ENCODE data around the gene MYOG. TPM values are rescaled to one million over a fixed set of nuclear protein-coding genes. Genes with fewer than 3 reads are reported as not detected.

Gene MYOG
- total and polyA plus RNA-seq, 2 of the 4 experiments (the other 2 are of a cell fraction): not detected

- H2BK15ac ChIP-seq (ENCODE audit: low read depth, low read length): no peak overlapping the region
- ChIA-PET CTCF (no interaction called here), POLR2A (ENCODE audit: unreplicated experiment) (no interaction called here)
- no peaks in the 10 kb centered on the region for H3K9me3 ChIP-seq (ENCODE audit: control insufficient read depth, insufficient read depth, low read length)
- intact Hi-C loops (cut with micrococcal nuclease): no loop called here
- no peak overlapping the region for H3K4me3 ChIP-seq (ENCODE audit: insufficient read depth, low read depth, low read length)
- no peak overlapping the region for H3K14ac ChIP-seq (replicated peaks; ENCODE audit: low read depth, low read length)
- no peaks in the 10 kb centered on the region for H3K36me3 ChIP-seq (ENCODE audit: control insufficient read depth, insufficient read depth, low read length)
- H3K56ac ChIP-seq (ENCODE audit: extremely low read depth, insufficient read depth, low read length): no peak overlapping the region
- TF ChIP-seq, protein P1, sequence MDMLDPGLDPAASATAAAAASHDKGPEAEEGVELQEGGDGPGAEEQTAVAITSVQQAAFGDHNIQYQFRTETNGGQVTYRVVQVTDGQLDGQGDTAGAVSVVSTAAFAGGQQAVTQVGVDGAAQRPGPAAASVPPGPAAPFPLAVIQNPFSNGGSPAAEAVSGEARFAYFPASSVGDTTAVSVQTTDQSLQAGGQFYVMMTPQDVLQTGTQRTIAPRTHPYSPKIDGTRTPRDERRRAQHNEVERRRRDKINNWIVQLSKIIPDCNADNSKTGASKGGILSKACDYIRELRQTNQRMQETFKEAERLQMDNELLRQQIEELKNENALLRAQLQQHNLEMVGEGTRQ (IDR thresholded peaks at IDR 0.05; ENCODE audit: low read depth, low read length): no peak
- TF ChIP-seq CHD1 (IDR thresholded peaks at IDR 0.05; ENCODE audit: low read depth, low read length): no peak
- TF ChIP-seq POLR2A (IDR thresholded peaks at IDR 0.05; ENCODE audit: low read depth, low read length): no peak
- no peak for TF ChIP-seq CEBPB (IDR thresholded peaks at IDR 0.05; ENCODE audit: low read depth, low read length)
- no peak for TF ChIP-seq MAFK (IDR thresholded peaks at IDR 0.05; ENCODE audit: low read depth, low read length)
- no peak for TF ChIP-seq RFX5 (IDR thresholded peaks at IDR 0.05; ENCODE audit: low read depth, low read length)
- TF ChIP-seq MXI1 (IDR thresholded peaks at IDR 0.05; ENCODE audit: borderline replicate concordance, low read depth, low read length): no peak
- TF ChIP-seq RCOR1 (IDR thresholded peaks at IDR 0.05; ENCODE audit: insufficient replicate concordance, low read length): no peak
- no peak for TF ChIP-seq SMC3 (IDR thresholded peaks at IDR 0.05; ENCODE audit: low read depth, low read length)
- no peak for TF ChIP-seq CTCF (conservative IDR thresholded peaks at IDR 0.05; ENCODE audit: low read depth, low read length)
- TF ChIP-seq BHLHE40 (IDR thresholded peaks at IDR 0.05; ENCODE audit: low read depth, low read length): no peak
- no peak for TF ChIP-seq ELK1 (IDR thresholded peaks at IDR 0.05; ENCODE audit: borderline replicate concordance, low read depth, low read length)
- ATAC-seq (ENCODE audit: low read depth) (no peak), DNase-seq (no peak)
- dilution Hi-C loops (cut with HindIII; ENCODE audit: low sequenced_read_pairs, unreplicated experiment): no loop called here
- no peaks in the 10 kb centered on the region for H3K79me1 ChIP-seq (ENCODE audit: low read depth in 1 of 2, low read length in 2 of 2)
- H3K4me2 ChIP-seq (ENCODE audit: low read depth, low read length): no peak overlapping the region
- no peak overlapping the region for H2AK5ac ChIP-seq (ENCODE audit: low read depth, low read length)
- H2AFZ ChIP-seq (replicated peaks; ENCODE audit: low read length, poor library complexity): no peak overlapping the region
- no peak overlapping the region for H2AK9ac ChIP-seq (replicated peaks; ENCODE audit: low read depth, low read length, poor library complexity)
- H3K9ac ChIP-seq (ENCODE audit: low read depth, low read length): no peak overlapping the region
- 42% methylated on average over 4 of the region's 11 CpGs; no CpG with 5 or more reads in 1 of the 2 experiments for WGBS, 2 experiments (ENCODE audit: extremely low coverage in 2 of 2, insufficient read length in 1 of 2)
- no peak overlapping the region for H2BK120ac ChIP-seq (ENCODE audit: low read depth, low read length)
- H2BK20ac ChIP-seq (ENCODE audit: low read depth, low read length): no peak overlapping the region
- no peak overlapping the region for H3K18ac ChIP-seq (ENCODE audit: low read depth, low read length)
- H4K20me1 ChIP-seq (ENCODE audit: insufficient read depth, low read length): no peaks in the 10 kb centered on the region
- H4K5ac ChIP-seq (ENCODE audit: low read depth, low read length): no peak overlapping the region
- H3K4ac ChIP-seq (ENCODE audit: low read depth, low read length): no peak overlapping the region
- H4K8ac ChIP-seq (ENCODE audit: low read depth in 2 of 2, low read length in 2 of 2): no peak overlapping the region
- no peaks in the 10 kb centered on the region for H3K4me1 ChIP-seq (ENCODE audit: control insufficient read depth, insufficient read depth, low read length)
- no TSS peak for BruUV-seq (replicated peaks)
- H3K27ac ChIP-seq (ENCODE audit: insufficient read depth, low read length): no peak overlapping the region
- H2BK5ac ChIP-seq (ENCODE audit: low read depth, low read length, poor library complexity, severe bottlenecking): no peak overlapping the region
- H3K9me1 ChIP-seq (ENCODE audit: insufficient read depth, low read length): no peaks in the 10 kb centered on the region
- no peak overlapping the region for H3K23ac ChIP-seq (ENCODE audit: low read depth, low read length)
- in situ Hi-C loops (cut with MboI; ENCODE audit: low sequenced_read_pairs): no loop called here
- no peak overlapping the region for H4K91ac ChIP-seq (ENCODE audit: insufficient read depth, low read depth, low read length)
- H3K27me3 ChIP-seq (ENCODE audit: control insufficient read depth, insufficient read depth, low read length): peaks cover 70% of the 10 kb centered on the region
These were observed 1.4 kb upstream of the MYOG start for GRCh38 chr1:203086992-203087763.

Data from IMR-90 (cell line).